ENCODE measurements around the gene BARHL1. TPM values are rescaled to one million over a fixed set of nuclear protein-coding genes. Genes with fewer than 3 reads are reported as not detected.

The BARHL1 gene
- total RNA-seq, 1 donor from 2014 or later, result 2.4 TPM

DNA sequence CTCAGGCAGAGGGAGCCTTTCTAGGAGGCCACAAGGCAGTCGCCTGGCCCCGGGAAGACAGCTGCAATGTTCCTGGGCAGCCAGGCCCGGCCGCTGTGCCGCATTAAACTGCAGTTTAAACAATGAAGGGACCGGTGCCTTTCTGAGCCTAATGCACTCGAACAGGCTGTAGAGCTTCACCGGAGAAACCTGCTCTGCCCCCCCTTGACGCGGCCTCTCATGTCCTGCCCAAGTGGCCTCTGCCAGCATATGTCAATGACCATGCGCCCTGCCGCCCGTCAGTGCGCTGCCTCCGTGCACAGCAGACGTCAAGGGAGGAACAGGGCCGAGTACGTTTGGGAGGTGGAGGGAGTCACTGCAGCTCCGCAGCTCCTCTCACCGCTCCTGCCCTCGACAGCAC is 38.4 kb upstream of the BARHL1 start:
- Mint-ChIP-seq H3K27ac (ENCODE audit: unreplicated experiment) (no peak overlapping the region), H3K27me3 (ENCODE audit: unreplicated experiment) (peaks cover 4% of the 10 kb centered on the region), H3K9me3 (ENCODE audit: unreplicated experiment) (no peaks in the 10 kb centered on the region), H3K4me3 (ENCODE audit: unreplicated experiment) (no peak overlapping the region), H3K4me1 (ENCODE audit: unreplicated experiment) (peaks cover 9% of the 10 kb centered on the region), H3K36me3 (ENCODE audit: low read depth, unreplicated experiment) (no peaks in the 10 kb centered on the region)
- DNase-seq (ENCODE audit: low spot score), result no peak
- TF ChIP-seq, protein P1, sequence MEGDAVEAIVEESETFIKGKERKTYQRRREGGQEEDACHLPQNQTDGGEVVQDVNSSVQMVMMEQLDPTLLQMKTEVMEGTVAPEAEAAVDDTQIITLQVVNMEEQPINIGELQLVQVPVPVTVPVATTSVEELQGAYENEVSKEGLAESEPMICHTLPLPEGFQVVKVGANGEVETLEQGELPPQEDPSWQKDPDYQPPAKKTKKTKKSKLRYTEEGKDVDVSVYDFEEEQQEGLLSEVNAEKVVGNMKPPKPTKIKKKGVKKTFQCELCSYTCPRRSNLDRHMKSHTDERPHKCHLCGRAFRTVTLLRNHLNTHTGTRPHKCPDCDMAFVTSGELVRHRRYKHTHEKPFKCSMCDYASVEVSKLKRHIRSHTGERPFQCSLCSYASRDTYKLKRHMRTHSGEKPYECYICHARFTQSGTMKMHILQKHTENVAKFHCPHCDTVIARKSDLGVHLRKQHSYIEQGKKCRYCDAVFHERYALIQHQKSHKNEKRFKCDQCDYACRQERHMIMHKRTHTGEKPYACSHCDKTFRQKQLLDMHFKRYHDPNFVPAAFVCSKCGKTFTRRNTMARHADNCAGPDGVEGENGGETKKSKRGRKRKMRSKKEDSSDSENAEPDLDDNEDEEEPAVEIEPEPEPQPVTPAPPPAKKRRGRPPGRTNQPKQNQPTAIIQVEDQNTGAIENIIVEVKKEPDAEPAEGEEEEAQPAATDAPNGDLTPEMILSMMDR (IDR thresholded peaks at IDR 0.05; ENCODE audit: unreplicated experiment), result no peak

GRCh38 chr9:132545578-132545977 is 36.8 kb upstream of the BARHL1 start:
- no peak overlapping the region for H3K27ac Mint-ChIP-seq (ENCODE audit: unreplicated experiment)
- no peak overlapping the region for H3K4me3 Mint-ChIP-seq (ENCODE audit: unreplicated experiment)
- no peak for DNase-seq (ENCODE audit: low spot score)
- H3K9me3 Mint-ChIP-seq (ENCODE audit: unreplicated experiment), result no peaks in the 10 kb centered on the region
- TF ChIP-seq, protein P1 (IDR thresholded peaks at IDR 0.05; ENCODE audit: unreplicated experiment), result no peak
- H3K4me1 Mint-ChIP-seq (ENCODE audit: unreplicated experiment), result peaks cover 9% of the 10 kb centered on the region
- H3K27me3 Mint-ChIP-seq (ENCODE audit: unreplicated experiment), result peaks cover 4% of the 10 kb centered on the region
- no peaks in the 10 kb centered on the region for H3K36me3 Mint-ChIP-seq (ENCODE audit: low read depth, unreplicated experiment)

GRCh38 chr9:132546148-132547051 is 36.0 kb upstream of the BARHL1 start:
- Mint-ChIP-seq H3K4me3 (ENCODE audit: unreplicated experiment) (peak overlapping the region; percentile 31), H3K36me3 (ENCODE audit: low read depth, unreplicated experiment) (no peaks in the 10 kb centered on the region), H3K4me1 (ENCODE audit: unreplicated experiment) (peaks cover 9% of the 10 kb centered on the region), H3K27me3 (ENCODE audit: unreplicated experiment) (peaks cover 4% of the 10 kb centered on the region), H3K9me3 (ENCODE audit: unreplicated experiment) (no peaks in the 10 kb centered on the region), H3K27ac (ENCODE audit: unreplicated experiment) (no peak overlapping the region)
- DNase-seq (ENCODE audit: low spot score), result peak; percentile 43
- TF ChIP-seq, protein P1 (IDR thresholded peaks at IDR 0.05; ENCODE audit: unreplicated experiment), result peak; percentile 70

DNA sequence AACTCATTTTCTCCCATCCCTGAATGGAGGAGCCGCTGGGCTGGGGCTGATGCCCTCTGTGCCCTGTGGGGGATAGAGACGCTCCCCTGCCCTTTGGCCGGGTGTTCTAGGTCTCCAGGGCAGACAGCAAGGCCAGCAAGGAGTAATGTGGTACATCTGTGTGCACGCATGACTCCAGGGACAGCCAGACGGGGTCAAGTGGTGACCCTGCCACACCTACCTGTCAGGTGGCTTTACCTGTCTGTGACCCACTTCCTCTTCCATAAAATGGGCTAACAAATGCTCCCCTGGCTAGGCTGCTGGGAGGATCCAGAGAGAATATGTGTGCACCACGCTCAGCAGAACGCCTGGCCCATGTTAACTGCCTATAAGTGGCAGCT is 35.4 kb upstream of the BARHL1 start:
- Mint-ChIP-seq H3K36me3 (ENCODE audit: low read depth, unreplicated experiment) (no peaks in the 10 kb centered on the region), H3K4me3 (ENCODE audit: unreplicated experiment) (no peak overlapping the region), H3K27ac (ENCODE audit: unreplicated experiment) (no peak overlapping the region), H3K27me3 (ENCODE audit: unreplicated experiment) (peaks cover 4% of the 10 kb centered on the region), H3K9me3 (ENCODE audit: unreplicated experiment) (no peaks in the 10 kb centered on the region), H3K4me1 (ENCODE audit: unreplicated experiment) (peaks cover 9% of the 10 kb centered on the region)
- TF ChIP-seq, protein P1 (IDR thresholded peaks at IDR 0.05; ENCODE audit: unreplicated experiment), result no peak
- DNase-seq (ENCODE audit: low spot score), result no peak

DNA sequence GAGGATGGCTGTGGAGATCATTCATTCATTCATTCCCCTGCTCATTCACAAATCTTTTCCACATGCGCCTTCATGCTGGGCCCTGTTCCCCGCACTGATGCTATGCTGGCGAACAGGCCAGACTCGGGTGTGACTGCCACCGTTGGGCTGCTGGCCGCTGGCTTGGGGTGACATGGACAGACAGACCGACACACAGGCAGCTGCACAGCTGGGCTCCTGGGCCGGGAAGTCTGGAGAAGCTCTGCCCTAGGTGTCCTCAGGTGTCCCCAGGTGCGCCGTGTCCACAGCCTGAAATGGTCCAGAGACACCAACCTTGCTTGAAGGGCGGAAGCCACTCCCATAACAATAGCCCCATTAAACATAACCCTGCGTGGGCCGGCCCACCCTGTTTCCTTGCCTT is 35.0 kb upstream of the BARHL1 start:
- Mint-ChIP-seq H3K36me3 (ENCODE audit: low read depth, unreplicated experiment) (no peaks in the 10 kb centered on the region), H3K9me3 (ENCODE audit: unreplicated experiment) (no peaks in the 10 kb centered on the region), H3K4me1 (ENCODE audit: unreplicated experiment) (peaks cover 9% of the 10 kb centered on the region), H3K27ac (ENCODE audit: unreplicated experiment) (no peak overlapping the region), H3K4me3 (ENCODE audit: unreplicated experiment) (no peak overlapping the region), H3K27me3 (ENCODE audit: unreplicated experiment) (peaks cover 4% of the 10 kb centered on the region)
- TF ChIP-seq, protein P1 (IDR thresholded peaks at IDR 0.05; ENCODE audit: unreplicated experiment), result no peak
- DNase-seq (ENCODE audit: low spot score), result no peak

Measured in endothelial cell (in vitro differentiated cells).